Middle frontal gyrus (tissue), 1 donor: ENCODE measurements around the gene KDM4F.

Experiments used
- DNase-seq: peaks from one replicate; pipeline ENCODE4 v3.0.0-alpha.2; 2015; ENCODE audit warnings: low spot score; ENCODE audit errors: extremely low spot score

KDM4F gene

DNA sequence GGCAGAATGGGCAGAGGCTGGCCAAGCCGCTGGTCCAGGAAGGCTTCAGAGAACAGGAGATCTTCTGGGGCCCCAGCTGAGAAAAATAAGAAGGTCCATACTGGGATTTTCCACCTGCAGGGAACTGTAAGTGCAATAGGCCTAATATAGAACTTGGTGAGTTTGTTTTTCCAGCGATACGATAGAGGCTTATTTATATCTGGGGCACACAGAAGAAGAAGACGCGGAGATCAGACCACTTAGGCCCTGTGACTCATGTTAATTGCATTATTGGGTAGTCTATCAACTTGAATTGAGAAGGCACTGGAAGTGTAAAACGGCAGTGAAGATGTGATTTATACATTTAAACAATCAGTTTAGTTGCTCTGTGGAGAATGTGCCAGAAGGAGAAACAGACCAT is 9.8 kb downstream of the KDM4F start:
- DNase-seq = no peak

DNA sequence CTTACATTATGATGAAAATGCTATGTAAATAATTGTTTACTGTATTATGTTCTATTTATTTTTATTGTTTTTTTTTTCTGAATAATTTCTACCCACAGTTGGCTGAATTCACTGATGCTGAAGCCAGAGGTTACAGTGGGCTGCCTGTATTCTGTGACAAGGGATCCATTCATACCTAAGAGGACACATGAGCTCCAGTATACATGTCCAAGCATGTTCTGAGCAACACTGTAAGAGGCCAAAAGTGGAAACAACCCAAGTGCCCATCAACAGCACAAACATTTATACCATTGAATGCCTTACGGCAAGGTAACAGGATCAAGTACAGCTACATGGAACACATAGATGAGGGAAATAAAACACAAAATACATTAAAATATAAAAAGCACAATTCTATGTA is 16.1 kb downstream of the KDM4F start:
- DNase-seq = no peak

DNA sequence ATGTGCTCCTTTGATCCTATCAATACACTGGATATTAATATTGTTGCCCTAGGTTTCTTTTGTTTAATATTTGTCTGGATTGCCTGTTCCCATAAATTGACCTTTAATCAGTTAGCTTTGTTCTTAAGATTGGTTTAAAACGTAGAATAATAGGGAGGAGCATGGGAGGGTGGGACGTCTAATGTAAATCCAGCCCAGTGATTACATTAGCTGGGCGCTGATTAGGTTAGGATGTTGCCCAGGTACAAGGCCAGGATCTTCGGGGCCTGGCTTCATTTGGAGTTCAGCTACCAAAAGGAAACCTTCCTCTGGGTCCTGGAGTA is 17.5 kb downstream of the KDM4F start, which contains the start of gene SRSF8:
Gene SRSF8, plus strand, starts transcription at position 204 of the 323 bp plus-strand sequence. CDS start 308 bp downstream, outside the sequence.
- DNase-seq = no peak

DNA sequence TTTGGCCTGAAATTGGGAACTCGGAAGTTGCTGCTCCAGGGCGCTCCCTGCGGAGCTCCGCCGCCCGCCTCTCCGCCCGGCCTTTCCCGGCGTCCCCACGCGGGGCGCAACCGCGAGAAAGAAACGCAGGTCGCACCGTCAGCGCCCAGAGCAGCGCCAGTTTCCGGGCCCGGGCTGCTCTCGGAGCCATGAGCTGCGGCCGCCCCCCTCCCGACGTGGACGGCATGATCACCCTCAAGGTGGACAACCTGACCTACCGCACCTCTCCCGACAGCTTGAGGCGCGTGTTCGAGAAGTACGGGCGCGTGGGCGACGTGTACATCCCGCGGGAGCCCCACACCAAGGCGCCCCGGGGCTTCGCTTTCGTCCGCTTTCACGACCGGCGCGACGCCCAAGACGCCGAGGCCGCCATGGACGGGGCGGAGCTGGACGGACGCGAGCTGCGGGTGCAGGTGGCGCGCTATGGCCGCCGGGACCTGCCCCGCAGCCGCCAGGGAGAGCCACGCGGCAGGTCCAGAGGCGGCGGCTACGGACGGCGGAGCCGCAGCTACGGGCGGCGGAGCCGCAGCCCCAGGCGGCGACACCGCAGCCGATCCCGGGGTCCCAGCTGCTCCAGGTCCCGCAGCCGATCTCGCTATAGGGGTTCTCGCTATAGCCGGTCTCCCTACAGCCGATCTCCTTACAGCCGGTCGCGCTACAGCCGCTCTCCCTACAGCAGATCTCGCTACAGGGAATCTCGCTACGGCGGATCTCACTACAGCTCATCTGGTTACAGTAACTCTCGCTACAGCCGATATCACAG is 18.0 kb downstream of the KDM4F start:
- DNase-seq = peak; percentile 69

DNA sequence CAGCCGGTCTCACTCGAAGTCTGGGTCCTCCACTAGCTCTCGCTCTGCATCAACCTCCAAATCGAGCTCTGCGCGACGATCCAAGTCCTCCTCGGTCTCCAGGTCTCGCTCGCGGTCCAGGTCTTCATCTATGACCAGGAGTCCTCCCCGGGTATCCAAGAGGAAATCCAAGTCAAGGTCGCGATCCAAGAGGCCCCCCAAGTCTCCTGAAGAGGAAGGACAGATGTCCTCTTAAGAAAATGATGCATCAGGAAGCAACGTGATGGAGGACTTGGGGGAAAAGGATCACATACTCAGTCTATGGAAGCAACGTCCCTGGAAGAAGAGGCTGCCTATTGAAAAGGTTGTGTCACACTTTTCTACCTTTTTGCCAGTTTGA is 18.6 kb downstream of the KDM4F start:
- no peak for DNase-seq

DNA sequence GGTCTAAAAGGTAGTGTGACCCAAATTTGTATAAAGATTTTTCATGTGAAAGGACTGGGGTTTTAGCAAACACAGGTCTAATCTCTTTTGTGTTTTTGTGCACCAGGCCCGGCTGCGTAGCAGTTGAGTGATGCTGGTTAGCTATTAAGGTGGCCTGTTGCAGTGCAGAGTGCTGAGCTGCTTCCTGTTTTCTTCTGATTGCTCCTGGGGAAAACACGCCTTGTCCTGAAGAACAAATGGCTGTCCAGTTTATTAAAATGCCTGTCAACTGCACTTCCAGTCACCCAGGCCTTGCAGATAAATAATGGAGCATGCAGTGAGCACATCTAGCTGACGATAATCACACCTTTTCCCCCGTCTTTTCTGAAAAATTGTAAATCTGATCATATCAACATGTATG is 19.3 kb downstream of the KDM4F start:
- DNase-seq = peak; percentile 69

DNA sequence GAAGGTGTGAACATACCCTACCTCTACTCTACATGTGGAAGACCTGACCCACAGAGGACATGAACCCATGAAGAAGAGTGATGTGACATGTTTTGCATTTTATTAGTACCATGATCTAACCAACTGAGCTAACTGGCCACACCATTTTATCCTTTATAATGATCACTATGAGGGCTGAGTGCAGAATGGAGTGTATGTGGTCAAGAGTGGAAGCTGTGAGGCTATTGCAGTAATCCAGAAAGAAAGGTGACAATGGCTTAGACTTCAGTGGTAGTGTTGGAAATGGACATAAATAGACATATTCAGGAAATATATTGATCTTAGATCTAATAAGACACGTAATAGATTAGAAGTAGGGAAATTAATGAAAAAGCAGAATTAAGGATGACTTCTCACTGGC is 21.2 kb downstream of the KDM4F start:
- no peak for DNase-seq

DNA sequence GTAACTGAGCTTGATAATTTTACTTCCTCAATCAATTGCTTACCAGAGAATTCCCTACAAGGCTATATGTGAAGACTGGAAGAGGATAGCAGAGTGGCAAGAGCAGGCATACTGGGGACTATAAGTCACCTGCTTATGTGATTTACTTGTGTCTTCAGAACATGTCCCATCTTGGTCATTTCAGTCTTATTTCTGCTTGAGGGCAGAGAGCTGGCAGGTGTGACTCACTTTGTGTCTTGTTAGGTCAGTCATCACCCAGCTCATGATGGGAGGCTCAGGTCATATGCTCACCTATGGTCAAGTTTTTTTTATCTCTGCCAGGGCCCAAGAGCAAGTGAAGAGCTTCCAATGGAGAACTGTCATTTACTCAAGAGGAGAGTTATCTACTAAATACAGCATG is 23.7 kb downstream of the KDM4F start:
- no peak for DNase-seq

DNA sequence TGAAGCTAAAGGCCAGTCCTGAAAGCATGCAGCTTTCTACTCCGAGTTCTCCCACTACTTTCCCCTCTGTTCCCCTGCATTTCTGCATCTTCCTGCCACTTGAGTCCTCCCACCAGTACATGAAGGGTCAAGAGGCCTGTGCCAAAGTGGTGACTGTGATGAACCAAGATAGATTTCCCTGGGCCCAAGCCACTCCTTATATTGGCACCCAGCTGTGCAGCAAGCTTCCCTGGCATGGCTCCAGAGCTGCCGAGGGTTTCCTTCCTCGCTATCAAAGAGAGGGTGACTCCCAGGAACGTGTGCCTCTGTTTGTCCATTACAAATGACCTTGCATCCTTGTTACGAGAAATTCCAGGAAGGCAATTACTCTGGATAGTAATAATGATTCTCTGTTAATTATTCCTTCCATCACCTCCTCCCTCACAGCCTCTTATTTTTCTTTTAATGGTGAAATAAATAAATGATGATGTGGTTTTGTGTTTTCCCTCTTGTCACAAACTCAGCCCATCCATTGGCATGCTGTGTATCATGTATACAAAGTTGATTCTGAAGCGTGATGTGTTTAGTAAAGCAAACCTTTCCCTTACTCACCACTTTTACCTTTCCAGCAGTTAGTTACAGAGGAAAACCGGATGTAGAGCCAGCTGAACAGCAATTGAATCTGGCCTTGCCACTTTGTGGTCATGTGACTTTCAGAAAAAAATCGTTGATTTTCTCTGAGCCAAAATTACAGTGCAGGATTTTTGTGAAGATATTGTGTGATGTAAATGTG is 25.8 kb downstream of the KDM4F start:
- DNase-seq = no peak

DNA sequence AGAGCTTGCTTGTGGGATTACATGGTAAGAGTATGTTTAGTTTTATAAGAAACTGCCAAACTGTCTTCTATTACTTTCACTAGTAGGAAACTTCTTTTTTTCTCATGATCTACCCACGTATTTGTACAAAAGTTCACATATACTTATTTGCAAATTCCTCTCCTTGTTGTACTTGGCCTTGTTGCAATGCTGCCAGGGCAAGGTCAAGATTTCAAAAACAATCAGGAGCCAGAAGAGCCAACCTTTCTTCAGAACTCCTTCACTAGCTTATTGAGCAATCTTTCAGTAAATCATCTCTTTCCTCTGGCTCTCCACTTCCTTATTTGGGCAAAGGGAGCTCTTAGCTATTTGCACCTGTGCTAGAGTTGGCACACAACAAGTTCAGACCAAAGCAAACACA is 27.2 kb downstream of the KDM4F start:
- no peak for DNase-seq

DNA sequence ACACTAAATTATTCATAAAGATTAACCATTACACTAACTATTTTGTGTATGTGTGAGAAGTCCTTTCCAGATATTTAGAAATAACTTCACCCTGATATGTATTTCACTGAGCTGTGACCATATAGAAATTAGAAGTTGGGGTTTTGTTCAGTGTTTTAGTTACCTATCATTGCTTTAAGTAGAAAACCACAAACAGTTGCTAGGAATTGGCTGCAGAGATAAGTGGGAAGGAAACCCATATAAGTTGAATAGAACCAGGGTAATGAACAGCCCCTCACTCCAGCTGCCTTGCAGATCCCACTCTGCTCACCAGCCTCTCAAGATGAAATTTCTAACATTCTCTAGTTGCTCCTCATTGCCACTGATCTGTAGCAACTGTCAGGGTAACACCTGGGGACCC is 27.8 kb downstream of the KDM4F start:
- no peak for DNase-seq

DNA sequence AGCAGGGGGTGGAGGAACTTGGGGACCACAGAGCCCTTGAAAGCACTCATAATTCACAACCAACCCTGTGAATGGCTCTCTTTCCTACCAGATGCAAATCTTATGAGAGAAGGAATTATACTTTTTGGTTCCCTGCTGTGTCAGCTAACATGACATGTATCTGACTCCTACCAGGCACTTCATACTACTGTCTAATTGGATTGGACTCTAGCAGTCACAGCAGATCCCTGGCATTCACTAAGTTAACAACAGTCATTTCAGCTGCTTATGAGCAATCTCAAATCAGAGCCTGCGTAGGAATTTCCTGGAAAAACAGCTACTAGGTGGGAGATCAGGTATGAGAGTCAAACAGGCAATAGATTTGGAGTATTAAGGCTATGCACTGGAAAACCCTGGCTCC is 29.3 kb downstream of the KDM4F start:
- DNase-seq = no peak

DNA sequence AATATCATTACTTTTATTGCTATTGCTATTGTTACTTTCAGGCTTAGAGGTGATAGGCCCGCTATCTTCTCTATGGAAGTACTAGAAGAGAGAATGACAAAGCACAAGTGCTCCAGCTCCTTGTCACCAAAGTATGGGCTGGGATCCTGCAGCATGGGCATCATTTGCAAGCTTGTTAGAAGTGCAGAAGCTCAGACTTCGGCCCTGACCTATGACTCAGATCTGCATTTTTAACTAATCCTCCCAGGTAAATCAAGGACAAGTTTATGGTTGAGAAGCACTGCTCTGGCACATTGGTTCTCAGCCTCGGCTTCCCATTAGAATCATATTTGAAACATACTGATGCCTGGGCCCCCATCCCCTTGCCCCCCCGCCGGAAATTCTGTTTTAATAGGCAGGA is 31.8 kb downstream of the KDM4F start:
- DNase-seq = no peak

DNA sequence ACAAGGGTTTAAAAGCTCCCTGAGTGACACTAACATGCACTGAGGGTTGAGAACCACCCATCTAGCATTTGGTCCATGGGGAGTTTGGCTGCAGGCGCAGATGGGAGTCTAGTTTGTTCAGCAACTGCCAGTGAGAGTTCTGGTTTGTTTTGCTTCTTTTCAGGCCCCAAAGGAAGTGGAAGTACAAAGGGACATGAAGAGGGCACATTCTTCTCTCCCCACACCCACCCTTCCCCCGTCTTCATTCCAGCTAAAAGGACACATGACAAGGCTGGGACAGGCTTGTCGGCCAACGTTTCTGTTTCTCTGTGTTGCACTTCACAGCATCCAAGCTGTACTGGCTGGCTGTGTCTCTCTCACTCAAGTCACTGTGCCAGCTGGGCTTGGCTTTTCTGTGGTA is 32.2 kb downstream of the KDM4F start:
- peak; percentile 31 for DNase-seq

DNA sequence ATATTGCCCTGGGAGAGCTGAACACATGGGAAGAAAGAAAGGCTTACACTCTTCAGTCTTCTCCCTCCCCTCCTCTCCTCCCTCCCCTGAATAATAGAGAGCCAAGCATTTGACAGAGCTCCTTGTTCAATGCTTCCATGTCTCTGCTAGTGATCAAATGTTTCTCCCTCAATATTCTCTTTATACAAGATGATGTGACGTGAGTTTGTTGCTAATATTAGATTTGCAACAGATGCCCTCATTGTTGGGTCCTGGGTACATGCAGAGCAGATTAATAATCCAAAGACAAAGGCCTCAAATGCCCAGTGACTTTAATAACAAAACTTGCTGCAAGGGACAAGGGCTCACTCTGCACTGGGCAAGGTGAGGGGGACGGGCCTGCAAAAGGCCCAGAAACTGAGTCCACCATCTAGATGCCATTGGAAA is 33.4 kb downstream of the KDM4F start:
- DNase-seq = peak; percentile 45

DNA sequence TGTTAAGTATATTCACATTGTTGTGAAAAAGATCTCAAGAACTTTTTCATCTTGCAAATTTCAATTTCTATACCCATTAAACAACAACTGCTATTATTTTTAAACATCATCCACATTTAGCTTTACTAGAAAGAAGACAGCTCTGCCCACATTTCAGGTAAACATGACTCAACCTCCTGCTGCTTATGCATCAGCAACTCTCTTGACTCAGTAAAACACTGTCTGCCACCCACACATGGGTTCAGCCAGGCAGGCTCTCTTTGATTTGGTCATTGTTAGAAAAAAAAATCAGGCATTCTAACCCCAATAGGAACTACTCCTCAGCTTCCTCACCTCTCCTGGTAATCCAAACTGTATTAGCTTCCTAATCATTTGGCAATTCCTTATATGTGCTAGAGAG is 35.3 kb downstream of the KDM4F start:
- no peak for DNase-seq

DNA sequence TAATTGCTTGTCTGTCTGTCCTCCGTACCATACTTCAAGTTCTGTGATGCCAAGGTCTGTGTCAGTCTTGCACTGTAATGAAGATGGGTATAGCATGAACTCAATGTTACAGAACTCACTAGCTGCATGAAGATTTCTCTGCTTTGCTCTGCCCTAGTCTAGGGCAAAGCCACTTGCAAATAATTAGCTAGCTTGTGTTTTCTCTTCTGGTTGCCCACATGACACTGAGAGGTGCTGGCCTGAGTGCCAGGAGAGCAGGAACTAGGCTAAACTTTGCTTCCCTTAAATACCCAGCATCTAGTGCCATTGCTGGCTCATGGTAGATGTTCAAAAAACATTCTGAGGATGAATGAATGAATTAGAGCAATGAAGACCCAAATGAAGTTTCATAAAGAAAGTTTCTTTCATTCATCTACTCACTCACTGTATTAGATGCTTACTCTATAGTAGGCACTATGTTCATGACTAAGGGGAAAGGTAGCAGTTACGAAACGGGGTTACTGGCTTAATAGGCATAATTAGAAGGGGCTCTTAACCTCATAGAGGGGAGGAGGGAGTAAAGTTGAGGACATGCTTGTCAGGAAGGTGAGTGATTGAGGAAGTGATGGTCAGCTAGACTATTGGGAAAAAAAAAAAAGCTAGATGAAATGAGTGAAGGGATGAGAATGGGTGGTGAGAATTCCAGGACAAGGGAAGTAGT is 36.0 kb downstream of the KDM4F start:
- no peak for DNase-seq

DNA sequence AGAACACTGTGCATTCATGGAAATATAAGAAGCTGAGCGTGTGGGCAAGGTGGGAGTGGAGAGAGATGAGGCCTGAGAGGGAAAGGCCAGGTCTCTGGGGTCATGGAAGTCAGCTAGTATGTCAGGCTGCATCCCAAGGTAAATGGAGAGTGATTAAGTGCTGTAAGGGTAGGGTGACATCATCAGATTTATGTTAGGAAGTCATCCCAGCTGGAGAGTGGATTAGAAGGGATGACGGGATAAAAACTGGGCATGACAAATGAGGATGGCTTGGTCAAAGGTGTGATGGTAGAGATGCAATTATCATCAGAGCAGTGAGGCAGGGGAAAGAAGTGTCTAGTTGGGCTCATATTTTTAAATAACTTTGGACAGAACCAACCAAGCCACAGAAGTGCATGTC is 36.9 kb downstream of the KDM4F start:
- no peak for DNase-seq

DNA sequence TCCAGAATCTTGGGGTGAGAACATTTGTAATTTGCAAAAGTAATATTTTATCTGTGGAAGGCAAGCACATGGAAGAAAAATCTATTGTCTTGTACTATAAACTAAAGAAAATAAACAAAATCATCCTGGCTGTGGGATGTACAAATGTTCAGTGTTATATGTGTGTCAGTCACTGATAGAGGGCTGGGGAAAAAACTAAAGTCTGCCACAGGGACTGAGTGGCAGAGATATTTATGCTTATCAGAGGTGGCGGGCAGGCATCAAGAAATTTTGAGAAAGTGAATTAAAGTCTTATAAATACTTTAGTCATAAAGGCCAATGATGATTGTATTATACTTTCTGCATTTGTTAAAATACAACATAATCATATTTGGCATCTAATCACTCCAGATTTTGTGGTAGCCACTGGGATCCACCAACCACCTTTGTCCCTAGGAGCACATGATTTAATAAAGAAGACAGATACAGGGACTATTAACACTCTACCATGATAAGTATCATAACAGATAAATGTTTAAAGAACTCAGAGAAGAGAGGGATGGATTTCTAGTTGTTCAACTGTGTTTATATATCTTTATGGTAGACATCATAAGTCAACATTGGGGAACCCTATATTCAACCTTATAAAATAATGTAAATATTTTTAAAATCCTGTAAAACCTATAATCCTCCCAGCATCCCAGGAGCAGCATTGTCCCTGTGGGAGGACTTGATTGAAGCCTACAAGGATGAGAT is 37.8 kb downstream of the KDM4F start:
- no peak for DNase-seq

DNA sequence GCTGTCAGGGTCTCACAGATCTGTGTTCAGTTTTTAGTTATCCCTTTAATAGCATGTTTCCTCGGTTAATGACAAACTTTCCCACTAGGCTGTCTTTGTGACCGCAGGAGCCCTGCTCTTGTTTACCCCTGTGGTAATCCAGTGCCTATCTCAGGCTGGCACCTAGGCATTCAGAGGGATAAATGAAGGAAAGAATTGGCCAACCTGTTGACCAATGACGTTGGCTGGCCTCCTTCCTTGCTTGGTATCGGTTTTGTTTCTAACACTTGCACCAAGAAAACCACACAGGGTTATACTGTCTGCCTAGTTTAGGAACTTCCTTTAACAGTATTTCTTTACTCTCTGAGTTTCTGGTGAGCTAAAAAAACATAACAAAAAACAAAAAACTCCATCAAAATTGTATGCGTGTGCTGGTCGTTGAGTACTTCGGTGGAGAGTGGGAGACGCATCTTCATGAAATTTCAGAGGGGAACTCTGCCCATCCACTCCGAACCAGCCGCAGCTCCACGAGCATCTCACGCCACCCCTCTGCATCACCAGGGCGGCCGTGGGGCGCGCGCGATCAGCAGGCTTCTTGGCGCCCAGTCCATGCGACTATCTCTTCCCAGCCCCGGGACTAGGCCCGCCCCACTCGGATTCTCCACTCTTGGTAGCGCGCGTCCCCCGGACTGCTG is 39.9 kb downstream of the KDM4F start:
- no peak for DNase-seq
